Vagina (tissue), 2 donors: ENCODE measurements around the gene ASB13.

Experiments used
- CTCF ChIP-seq, 3 experiments: fragments of 450-650 bp in 2 of 3; fragments of 200-600 bp in 1 of 3; sonication (generic) in 1 of 3; IDR thresholded peaks; one replicate each; pipeline ENCODE4 v1.5.1; 2017 to 2019; ENCODE audit warnings: antibody characterized with exemption in 3 of 3, mild to moderate bottlenecking in 2 of 3, moderate library complexity in 2 of 3
- POLR2A ChIP-seq, 2 donors: fragments of 450-650 bp; IDR thresholded peaks; one replicate each; pipeline ENCODE4 v1.6.1; 2017; ENCODE audit warnings: antibody characterized with exemption in 2 of 2, mild to moderate bottlenecking in 2 of 2, moderate library complexity in 2 of 2

DNA sequence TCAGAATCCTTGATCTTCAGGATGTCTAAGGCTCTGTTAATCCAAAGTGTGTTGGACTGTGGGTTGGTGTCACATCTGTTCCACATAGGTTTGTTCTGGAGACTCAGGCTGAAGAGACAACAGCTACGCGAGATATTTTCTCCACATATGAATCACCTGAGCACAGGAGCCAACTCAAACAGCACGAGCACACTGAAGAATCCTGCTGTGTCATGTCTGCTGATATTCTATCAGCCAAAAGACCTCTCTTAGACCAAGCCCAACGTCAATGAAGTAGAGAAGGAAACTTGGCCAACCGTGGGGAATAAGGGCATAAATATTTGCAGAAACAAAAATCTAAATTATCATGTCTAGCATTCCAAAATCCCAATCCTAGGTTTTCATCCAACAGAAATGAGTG lies 15.5 kb upstream of the ASB13 start:
- TF ChIP-seq CTCF (IDR thresholded peaks at IDR 0.05): no peak
- TF ChIP-seq POLR2A (IDR thresholded peaks at IDR 0.05): no peak
